ENCODE data around the gene BNC2.
"Not testable (repeated sequence)": the region's sequence is repeated elsewhere in the genome, so short reads cannot be mapped to it uniquely, and the experiment has no call there.

The BNC2 gene

GRCh38 chr9:16540743-16541613 lies 329.5 kb downstream of the BNC2 start:
- no peak for DNase-seq (ENCODE audit: low spot score)

GRCh38 chr9:16539626-16540025 lies 330.8 kb downstream of the BNC2 start:
- not testable (repeated sequence) for DNase-seq (ENCODE audit: low spot score)

- DNase-seq (ENCODE audit: low spot score) = no peak
These were observed 334.9 kb downstream of the BNC2 start for GRCh38 chr9:16535555-16535954.

- DNase-seq (ENCODE audit: low spot score) = no peak
These were observed 337.6 kb downstream of the BNC2 start for GRCh38 chr9:16532681-16533450.

- DNase-seq (ENCODE audit: low spot score) = no peak
These were observed 338.2 kb downstream of the BNC2 start for GRCh38 chr9:16532272-16532671.

- no peak for DNase-seq (ENCODE audit: low spot score)
These were observed 339.5 kb downstream of the BNC2 start for GRCh38 chr9:16530669-16531642.

- DNase-seq (ENCODE audit: low spot score) = no peak
These were observed 342.9 kb downstream of the BNC2 start for GRCh38 chr9:16527573-16527972.

GRCh38 chr9:16526380-16526779 lies 344.1 kb downstream of the BNC2 start:
- no peak for DNase-seq (ENCODE audit: low spot score)

GRCh38 chr9:16524823-16525222 lies 345.6 kb downstream of the BNC2 start:
- DNase-seq (ENCODE audit: low spot score) = no peak

- DNase-seq (ENCODE audit: low spot score) = no peak
These were observed 346.4 kb downstream of the BNC2 start for GRCh38 chr9:16524078-16524477.

- DNase-seq (ENCODE audit: low spot score) = no peak
These were observed 348.5 kb downstream of the BNC2 start for GRCh38 chr9:16521868-16522411.

- DNase-seq (ENCODE audit: low spot score) = no peak
These were observed 351.5 kb downstream of the BNC2 start for GRCh38 chr9:16519001-16519400.

- no peak for DNase-seq (ENCODE audit: low spot score)
These were observed 353.6 kb downstream of the BNC2 start for GRCh38 chr9:16516891-16517290.

GRCh38 chr9:16515879-16516301 lies 354.6 kb downstream of the BNC2 start:
- DNase-seq (ENCODE audit: low spot score) = no peak

GRCh38 chr9:16515207-16515606 lies 355.3 kb downstream of the BNC2 start:
- no peak for DNase-seq (ENCODE audit: low spot score)

GRCh38 chr9:16514131-16514530 lies 356.3 kb downstream of the BNC2 start:
- no peak for DNase-seq (ENCODE audit: low spot score)

GRCh38 chr9:16512281-16512680 lies 358.2 kb downstream of the BNC2 start:
- no peak for DNase-seq (ENCODE audit: low spot score)

- DNase-seq (ENCODE audit: low spot score) = no peak
These were observed 360.0 kb downstream of the BNC2 start for GRCh38 chr9:16510482-16510881.

- DNase-seq (ENCODE audit: low spot score) = no peak
These were observed 360.5 kb downstream of the BNC2 start for GRCh38 chr9:16509997-16510396.

- DNase-seq (ENCODE audit: low spot score) = no peak
These were observed 365.3 kb downstream of the BNC2 start for GRCh38 chr9:16505199-16505598.

- DNase-seq (ENCODE audit: low spot score) = no peak
These were observed 368.7 kb downstream of the BNC2 start for GRCh38 chr9:16501726-16502125.

- no peak for DNase-seq (ENCODE audit: low spot score)
These were observed 369.3 kb downstream of the BNC2 start for GRCh38 chr9:16501141-16501540.

Measured in hematopoietic multipotent progenitor cell treated with erythropoietin and hydrocortisone succinate and interleukin-3 and kit ligand, for 17 days (in vitro differentiated cells).